ENCODE data around the gene GRAMD1A. TPM values are rescaled to one million over a fixed set of nuclear protein-coding genes. Genes with fewer than 3 reads are reported as not detected.
A peak's percentile ranks its signal among the peaks of the same experiment; 100 is the strongest.
"Not testable (repeated sequence)": the region's sequence is repeated elsewhere in the genome, so short reads cannot be mapped to it uniquely, and the experiment has no call there.

GRAMD1A gene
- total RNA-seq, 1 experiment from 2014 or later, result 62.7 TPM

- no peak overlapping the region for H3K27ac ChIP-seq
- peaks cover 15% of the 10 kb centered on the region; the same call in 1 of the 2 replicates for H3K4me1 ChIP-seq (replicated peaks; ENCODE audit: insufficient read depth)
- intact Hi-C loops (cut with micrococcal nuclease; ENCODE audit: unreplicated experiment), result no loop called here
- H3K4me3 ChIP-seq, result peak overlapping the region; percentile 86
- H3K27me3 ChIP-seq (ENCODE audit: insufficient read depth, low read depth), result peaks cover 10% of the 10 kb centered on the region; the same call in 1 of the 2 replicates
- ChIA-PET POLR2A (ENCODE audit: unreplicated experiment) (no interaction called here), CTCF (interaction anchor here (0.5 kb wide), 1 partner anchor 223 kb away, joined by 4 read pairs; no protein-coding TSS in a partner anchor)
- H3K9me3 ChIP-seq (ENCODE audit: insufficient read depth, low read depth), result peaks cover 17% of the 10 kb centered on the region
- peaks cover 4% of the 10 kb centered on the region; the same call in 1 of the 2 replicates for H3F3A ChIP-seq (ENCODE audit: insufficient read depth, low read depth)
- peak overlapping the region; percentile 88 for H3K4me2 ChIP-seq
- H2AFZ ChIP-seq, result peak overlapping the region; percentile 97; the same call in 1 of the 2 replicates
- no peak for DNase-seq
- no peak for TF ChIP-seq EZH2 (IDR thresholded peaks at IDR 0.05; ENCODE audit: low read depth)
- TF ChIP-seq CTCF (conservative IDR thresholded peaks at IDR 0.05), result no peak
- no TSS peak for BruUV-seq (replicated peaks)
- H3K9me2 ChIP-seq (ENCODE audit: insufficient read depth), result no peaks in the 10 kb centered on the region
- peaks cover 9% of the 10 kb centered on the region; the same call in 1 of the 2 replicates for H3K79me2 ChIP-seq (ENCODE audit: low read depth)
- H3K36me3 ChIP-seq (ENCODE audit: low read depth), result peaks cover 9% of the 10 kb centered on the region
- no peaks in the 10 kb centered on the region for H4K20me1 ChIP-seq (ENCODE audit: insufficient read depth)
Observed at GRCh38 chr19:34962687-34963572, 37.2 kb upstream of the GRAMD1A start.

- peaks cover 15% of the 10 kb centered on the region; the same call in 1 of the 2 replicates for H3K4me1 ChIP-seq (replicated peaks; ENCODE audit: insufficient read depth)
- peaks cover 4% of the 10 kb centered on the region; the same call in 1 of the 2 replicates for H3F3A ChIP-seq (ENCODE audit: insufficient read depth, low read depth)
- no TSS peak for BruUV-seq (replicated peaks)
- DNase-seq, result peak in 1 of 2 experiments; percentile 47
- no peak for TF ChIP-seq EZH2 (IDR thresholded peaks at IDR 0.05; ENCODE audit: low read depth)
- TF ChIP-seq CTCF (conservative IDR thresholded peaks at IDR 0.05), result no peak
- H3K36me3 ChIP-seq (ENCODE audit: low read depth), result peaks cover 2% of the 10 kb centered on the region; the same call in 1 of the 2 replicates
- H3K4me2 ChIP-seq, result peak within 1 kb of the TSS; percentile 88
- peak within 1 kb of the TSS; percentile 97 for H2AFZ ChIP-seq
- no peaks in the 10 kb centered on the region for H3K9me2 ChIP-seq (ENCODE audit: insufficient read depth)
- intact Hi-C loops (cut with micrococcal nuclease; ENCODE audit: unreplicated experiment), result no loop called here
- POLR2A ChIA-PET (ENCODE audit: unreplicated experiment), result no interaction called here
- H3K4me3 ChIP-seq, result peak within 1 kb of the TSS; percentile 86
- CTCF ChIA-PET, result interaction anchor here (0.5 kb wide), 1 partner anchor 223 kb away, joined by 4 read pairs; no protein-coding TSS in a partner anchor
- H3K9me3 ChIP-seq (ENCODE audit: insufficient read depth, low read depth), result peaks cover 11% of the 10 kb centered on the region
- peaks cover 19% of the 10 kb centered on the region for H3K27me3 ChIP-seq (ENCODE audit: insufficient read depth, low read depth)
- no peaks in the 10 kb centered on the region for H4K20me1 ChIP-seq (ENCODE audit: insufficient read depth)
- H3K27ac ChIP-seq, result no peak within 1 kb of the TSS
- peaks cover 9% of the 10 kb centered on the region; the same call in 1 of the 2 replicates for H3K79me2 ChIP-seq (ENCODE audit: low read depth)
Observed at GRCh38 chr19:34963573-34964406, 36.3 kb upstream of the GRAMD1A start, which contains the start of gene ZNF792. ZNF792 (minus strand) TSS chr19:34964229; CDS start chr19:34963662, 567 bp downstream.

GRCh38 chr19:34964598-34964997 lies 35.5 kb upstream of the GRAMD1A start:
- Histone ChIP-seq H3K27ac (no peak overlapping the region), H3K27me3 (ENCODE audit: insufficient read depth, low read depth) (peaks cover 27% of the 10 kb centered on the region), H4K20me1 (ENCODE audit: insufficient read depth) (no peaks in the 10 kb centered on the region), H3K36me3 (ENCODE audit: low read depth) (no peaks in the 10 kb centered on the region), H3K79me2 (ENCODE audit: low read depth) (peaks cover 9% of the 10 kb centered on the region; the same call in 1 of the 2 replicates), H3K4me2 (no peak overlapping the region), H3K9me3 (ENCODE audit: insufficient read depth, low read depth) (peaks cover 7% of the 10 kb centered on the region), H3F3A (ENCODE audit: insufficient read depth, low read depth) (peaks cover 4% of the 10 kb centered on the region; the same call in 1 of the 2 replicates), H3K4me3 (no peak overlapping the region), H3K9me2 (ENCODE audit: insufficient read depth) (no peaks in the 10 kb centered on the region), H2AFZ (no peak overlapping the region), H3K4me1 (replicated peaks; ENCODE audit: insufficient read depth) (peaks cover 15% of the 10 kb centered on the region; the same call in 1 of the 2 replicates)
- ChIA-PET POLR2A (ENCODE audit: unreplicated experiment) (no interaction called here), CTCF (no interaction called here)
- no peak for TF ChIP-seq CTCF (conservative IDR thresholded peaks at IDR 0.05)
- TF ChIP-seq EZH2 (IDR thresholded peaks at IDR 0.05; ENCODE audit: low read depth), result no peak
- BruUV-seq (replicated peaks), result no TSS peak
- intact Hi-C loops (cut with micrococcal nuclease; ENCODE audit: unreplicated experiment), result no loop called here
- DNase-seq, result no peak

GRCh38 chr19:34965505-34965904 lies 34.6 kb upstream of the GRAMD1A start:
- H3K36me3 ChIP-seq (ENCODE audit: low read depth); DNase-seq; H3K9me2 ChIP-seq (ENCODE audit: insufficient read depth); BruUV-seq (replicated peaks); POLR2A ChIA-PET (ENCODE audit: unreplicated experiment); H3K79me2 ChIP-seq (ENCODE audit: low read depth); H4K20me1 ChIP-seq (ENCODE audit: insufficient read depth); H3F3A ChIP-seq (ENCODE audit: insufficient read depth, low read depth); H2AFZ ChIP-seq; H3K27ac ChIP-seq; CTCF ChIA-PET; H3K4me3 ChIP-seq; H3K4me2 ChIP-seq; intact Hi-C loops (cut with micrococcal nuclease; ENCODE audit: unreplicated experiment); H3K9me3 ChIP-seq (ENCODE audit: insufficient read depth, low read depth): not testable (repeated sequence)
- Histone ChIP-seq H3K4me1 (replicated peaks; ENCODE audit: insufficient read depth) (peaks cover 15% of the 10 kb centered on the region; the same call in 1 of the 2 replicates), H3K27me3 (ENCODE audit: insufficient read depth, low read depth) (peaks cover 36% of the 10 kb centered on the region)

All from PC-9 (cell line).